ENCODE measurements around the gene RABAC1. TPM values are rescaled to one million over a fixed set of nuclear protein-coding genes. Genes with fewer than 3 reads are reported as not detected.

The RABAC1 gene
- total and polyA plus RNA-seq, 9 of the 15 experiments (the other 6 are each of a cell fraction or from before 2014, with no cell fraction given): 2.4 to 28.1 (median 9.3) TPM

DNA sequence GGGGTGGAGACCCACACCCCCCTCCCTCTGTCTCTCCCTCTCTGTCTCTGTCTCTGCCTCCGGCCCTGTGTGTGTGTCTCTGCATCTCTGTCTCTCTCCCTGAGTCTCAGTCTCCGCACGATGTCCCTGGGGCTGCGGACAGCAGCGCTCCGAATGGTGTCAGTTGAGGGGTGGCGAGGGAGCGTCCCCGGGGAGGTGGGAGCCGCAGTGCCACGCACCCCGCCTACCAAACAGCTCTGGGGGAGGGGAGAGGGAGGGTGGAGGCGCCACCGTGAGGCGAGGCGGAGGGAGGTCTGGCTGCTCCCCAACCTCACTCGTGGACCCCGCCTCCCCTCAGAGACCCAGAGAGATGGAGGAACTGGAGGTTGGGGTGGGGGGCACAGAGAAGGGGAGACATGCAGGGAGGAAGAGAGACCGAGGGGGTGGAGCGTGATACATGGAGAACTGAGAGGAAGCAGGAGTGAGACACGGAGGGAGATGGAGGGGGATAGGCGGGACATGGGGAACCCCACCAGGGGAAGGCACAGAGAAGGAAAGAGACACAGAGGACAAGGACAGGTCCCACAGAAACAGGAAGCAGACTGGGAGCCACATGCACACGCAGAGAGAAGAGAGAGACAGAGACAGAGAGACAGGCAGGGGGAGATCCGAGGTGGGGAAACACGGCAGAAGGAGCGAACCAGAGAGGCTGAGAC lies 38.1 kb downstream of the RABAC1 start:
- Histone ChIP-seq H4K20me1 (replicated peaks; ENCODE audit: control insufficient read depth, insufficient read depth, low read length) (peaks cover 7% of the 10 kb centered on the region; the same call in 1 of the 2 replicates), H3K4me2 (ENCODE audit: insufficient read depth, low read length) (no peak overlapping the region), H3K4me1 (replicated peaks in 1 of 2; ENCODE audit: control insufficient read depth in 2 of 2, insufficient read depth in 2 of 2, low read length in 2 of 2) (peaks cover 0 to 23% of the 10 kb centered on the region in 2 experiments; a peak in 3 of 5 replicates), H3K9me1 (ENCODE audit: control insufficient read depth, insufficient read depth, low read length) (no peaks in the 10 kb centered on the region), H3K27me3 (ENCODE audit: control insufficient read depth in 2 of 2, insufficient read depth in 2 of 2, low read length in 2 of 2) (peaks cover 9 to 29% of the 10 kb centered on the region in 2 experiments; a peak in 4 of 5 replicates), H3K36me3 (ENCODE audit: control insufficient read depth, insufficient read depth, low read length) (no peaks in the 10 kb centered on the region), H3K79me2 (ENCODE audit: control insufficient read depth, insufficient read depth, low read length) (no peaks in the 10 kb centered on the region), H3K9ac (ENCODE audit: insufficient read depth in 1 of 2, low read depth in 2 of 2, low read length in 2 of 2) (peak overlapping the region in 1 of 2 experiments; percentile 50; a peak in 1 of 4 replicates), H3K27ac (ENCODE audit: extremely low read depth, low read depth, low read length) (no peak overlapping the region), H2AFZ (ENCODE audit: low read depth, low read length) (no peak overlapping the region), H3K4me3 (no peak overlapping the region), H3K9me3 (replicated peaks; ENCODE audit: control insufficient read depth, insufficient read depth, low read depth, low read length) (no peaks in the 10 kb centered on the region; the same call in 1 of the 2 replicates)
- ChIA-PET POLR2A (interaction anchor here (1.1 kb wide), 1 partner anchor 9 kb away, joined by 4 read pairs; no protein-coding TSS in a partner anchor), CTCF (ENCODE audit: low intra/inter-chr PET ratio) (no interaction called here)
- DNase-seq (ENCODE audit: extremely low read depth in 1 of 4, low spot score in 3 of 4): peak in 2 of 4 experiments; percentile 59 to 70
- FAIRE-seq: no peak
- no TSS peak for BruUV-seq (replicated peaks)
- 23% methylated on average over 10 of the region's 26 CpGs for WGBS (ENCODE audit: insufficient coverage, low coverage, missing lambda C conversion rate)
- peak; percentile 34; the same call in 2 of the 3 replicates for ATAC-seq
- intact Hi-C loops (cut with micrococcal nuclease) (no loop called here), in situ Hi-C loops (cut with MboI) (no loop called here)
- TF ChIP-seq KDM1A (IDR thresholded peaks at IDR 0.05) (0 out of 4 replicates have a peak, but pooled peaks of 1 of the 2 experiments have one; percentile 29), SRSF1 (IDR thresholded peaks at IDR 0.05; ENCODE audit: low read depth, low read length) (no peak), FOXJ2 (tag; IDR thresholded peaks at IDR 0.05) (no peak)
- TF ChIP-seq, protein P1, sequence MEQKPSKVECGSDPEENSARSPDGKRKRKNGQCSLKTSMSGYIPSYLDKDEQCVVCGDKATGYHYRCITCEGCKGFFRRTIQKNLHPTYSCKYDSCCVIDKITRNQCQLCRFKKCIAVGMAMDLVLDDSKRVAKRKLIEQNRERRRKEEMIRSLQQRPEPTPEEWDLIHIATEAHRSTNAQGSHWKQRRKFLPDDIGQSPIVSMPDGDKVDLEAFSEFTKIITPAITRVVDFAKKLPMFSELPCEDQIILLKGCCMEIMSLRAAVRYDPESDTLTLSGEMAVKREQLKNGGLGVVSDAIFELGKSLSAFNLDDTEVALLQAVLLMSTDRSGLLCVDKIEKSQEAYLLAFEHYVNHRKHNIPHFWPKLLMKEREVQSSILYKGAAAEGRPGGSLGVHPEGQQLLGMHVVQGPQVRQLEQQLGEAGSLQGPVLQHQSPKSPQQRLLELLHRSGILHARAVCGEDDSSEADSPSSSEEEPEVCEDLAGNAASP (IDR thresholded peaks at IDR 0.05): no peak
